Fibroblast of pulmonary artery (primary cell): ENCODE data around the gene ARHGAP6.
A peak's percentile ranks its signal among the peaks of the same experiment; 100 is the strongest.
"Not testable (repeated sequence)": the region's sequence is repeated elsewhere in the genome, so short reads cannot be mapped to it uniquely, and the experiment has no call there.

ENCODE experiments used
- DNase-seq: peaks from one replicate; pipeline ENCODE4 v3.0.0-alpha.2; 2010; ENCODE audit warnings: low read depth
- H3K4me3 ChIP-seq: replicated peaks from 2 replicates; pipeline ENCODE4 v1.5.1; 2011; ENCODE audit warnings: low read depth, mild to moderate bottlenecking, control low read depth, low read length, moderate library complexity
- CTCF ChIP-seq: IDR thresholded peaks from 2 replicates; pipeline ENCODE4 v1.5.1; 2011; ENCODE audit warnings: mild to moderate bottlenecking, control low read depth, low read length, inconsistent platforms; ENCODE audit errors: missing control alignments

ARHGAP6 gene

GRCh38 chrX:11499076-11500044 is 166.4 kb downstream of the ARHGAP6 start:
- H3K4me3 ChIP-seq = no peak overlapping the region
- TF ChIP-seq CTCF = no peak
- peak; percentile 79 for DNase-seq

- H3K4me3 ChIP-seq, DNase-seq: not testable (repeated sequence)
Measured at GRCh38 chrX:11491375-11491774, 174.3 kb downstream of the ARHGAP6 start.

GRCh38 chrX:11484290-11484689 is 181.4 kb downstream of the ARHGAP6 start:
- no peak for TF ChIP-seq CTCF
- no peak for DNase-seq
- H3K4me3 ChIP-seq = no peak overlapping the region

- TF ChIP-seq CTCF = no peak
- DNase-seq = peak; percentile 43
- H3K4me3 ChIP-seq = no peak overlapping the region
Measured at GRCh38 chrX:11481035-11481434, 184.7 kb downstream of the ARHGAP6 start.

GRCh38 chrX:11480626-11481025 is 185.1 kb downstream of the ARHGAP6 start:
- no peak for TF ChIP-seq CTCF
- DNase-seq = peak; percentile 46

GRCh38 chrX:11478911-11479310 is 186.8 kb downstream of the ARHGAP6 start:
- no peak overlapping the region for H3K4me3 ChIP-seq
- no peak for TF ChIP-seq CTCF
- DNase-seq = no peak

More at GRCh38 chrX:11480626-11481025, 185.1 kb downstream of the ARHGAP6 start:
- H3K4me3 ChIP-seq = no peak overlapping the region

- peak; percentile 20 for DNase-seq
- H3K4me3 ChIP-seq = no peak overlapping the region
- no peak for TF ChIP-seq CTCF
Measured at GRCh38 chrX:11478026-11478425, 187.7 kb downstream of the ARHGAP6 start.
